ENCODE results near the gene FNBP1L. TPM values are rescaled to one million over a fixed set of nuclear protein-coding genes. Genes with fewer than 3 reads are reported as not detected.

FNBP1L gene
- total RNA-seq (2014; rRNA removed; shearing (Covaris generic); ENCODE audit: low replicate concordance): 0.04 and 0.41 TPM in 2 replicates

DNA sequence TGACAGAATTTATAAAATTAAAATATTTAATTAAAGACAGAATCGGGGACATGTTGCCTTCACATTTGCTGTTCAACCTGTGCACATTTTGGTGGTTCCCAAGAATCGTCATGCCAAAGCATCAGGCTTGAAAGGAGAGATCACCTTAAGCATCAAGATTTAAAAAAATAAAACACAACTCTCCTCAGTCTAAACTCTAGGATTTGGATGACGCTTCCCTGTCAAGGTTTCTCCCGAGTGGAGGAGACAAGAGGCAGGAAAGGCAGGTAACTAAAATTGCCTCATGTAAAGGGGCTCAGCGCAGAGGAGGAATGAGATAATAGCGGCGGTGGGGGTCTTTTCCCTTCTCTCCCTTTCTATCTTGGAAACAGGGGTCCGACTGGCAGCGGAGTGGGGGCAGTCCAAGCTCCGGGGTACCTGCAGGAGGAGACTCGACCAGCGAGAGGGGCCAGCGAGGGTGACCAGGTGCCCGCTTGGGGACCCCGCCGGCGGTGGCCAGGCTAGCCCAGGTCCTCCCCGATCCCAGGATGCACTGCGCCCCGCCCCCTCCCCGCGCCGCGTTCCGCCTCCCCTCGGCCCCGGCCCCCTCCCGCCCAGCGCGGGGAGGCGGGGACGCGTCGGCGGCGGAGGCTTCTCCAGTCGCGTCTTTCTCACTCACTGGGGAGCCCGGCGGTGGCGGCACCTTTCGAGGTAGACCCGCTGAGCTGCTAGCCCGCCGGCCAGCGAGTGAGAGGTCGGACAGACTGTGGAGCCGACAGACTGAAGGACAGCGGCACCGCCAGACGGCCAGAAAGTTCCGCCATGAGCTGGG lies at the start of gene FNBP1L:
Gene FNBP1L (plus strand): TSS at position 638 of the 811 bp plus-strand sequence. CDS start 164 bp downstream, at position 802.
- Histone ChIP-seq H3K79me2 (ENCODE audit: low read length) (no peaks in the 10 kb centered on the region), H3K27me3 (ENCODE audit: low read length) (no peaks in the 10 kb centered on the region), H3K9me3 (ENCODE audit: low read length) (no peaks in the 10 kb centered on the region), H3K9me2 (replicated peaks; ENCODE audit: insufficient read depth, low read length) (no peaks in the 10 kb centered on the region), H3K9ac (ENCODE audit: low read length) (no peak within 1 kb of the TSS), H3K36me3 (ENCODE audit: insufficient read depth, low read length) (no peaks in the 10 kb centered on the region), H2AFZ (ENCODE audit: low read length) (no peak within 1 kb of the TSS), H3K4me1 (ENCODE audit: low read length) (no peaks in the 10 kb centered on the region), H3K4me2 (ENCODE audit: low read depth, low read length, poor library complexity, severe bottlenecking) (no peak within 1 kb of the TSS), H3K4me3 (ENCODE audit: low read length) (no peak within 1 kb of the TSS), H4K20me1 (ENCODE audit: insufficient read depth, low read depth, low read length) (no peaks in the 10 kb centered on the region), H3K27ac (ENCODE audit: low read length) (no peak within 1 kb of the TSS)
- DNase-seq: no peak

DNA sequence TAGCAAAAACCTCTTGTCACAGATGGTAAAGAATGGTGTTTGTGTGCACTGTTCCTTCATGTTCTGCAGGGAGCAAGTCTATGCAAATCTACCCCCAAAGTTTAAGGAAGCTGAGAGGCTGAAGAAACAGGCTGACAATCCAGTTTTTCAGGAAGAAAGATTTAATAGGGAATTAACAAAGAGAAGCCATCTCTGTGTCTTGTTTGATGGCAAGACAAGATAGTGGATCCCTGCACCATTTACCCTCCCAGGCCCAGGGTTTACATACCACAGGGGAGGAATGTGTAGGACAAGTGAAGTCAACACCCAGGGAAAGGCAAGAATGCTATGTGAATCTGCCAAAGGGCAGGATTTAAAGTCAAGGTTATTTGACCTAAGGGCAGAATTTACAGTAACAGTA lies 48.1 kb upstream of the FNBP1L start:
- H3K27ac ChIP-seq (ENCODE audit: low read length): no peak overlapping the region
- H3K4me2 ChIP-seq (ENCODE audit: low read depth, low read length, poor library complexity, severe bottlenecking): no peak overlapping the region
- no peaks in the 10 kb centered on the region for H3K9me3 ChIP-seq (ENCODE audit: low read length)
- H3K4me3 ChIP-seq (ENCODE audit: low read length): no peak overlapping the region
- no peaks in the 10 kb centered on the region for H3K4me1 ChIP-seq (ENCODE audit: low read length)
- H3K9ac ChIP-seq (ENCODE audit: low read length): no peak overlapping the region
- no peaks in the 10 kb centered on the region for H4K20me1 ChIP-seq (ENCODE audit: insufficient read depth, low read depth, low read length)
- no peak for DNase-seq
- no peak overlapping the region for H2AFZ ChIP-seq (ENCODE audit: low read length)
- H3K9me2 ChIP-seq (replicated peaks; ENCODE audit: insufficient read depth, low read length): no peaks in the 10 kb centered on the region
- no peaks in the 10 kb centered on the region for H3K36me3 ChIP-seq (ENCODE audit: insufficient read depth, low read length)
- no peaks in the 10 kb centered on the region for H3K79me2 ChIP-seq (ENCODE audit: low read length)
- no peaks in the 10 kb centered on the region for H3K27me3 ChIP-seq (ENCODE audit: low read length)

DNA sequence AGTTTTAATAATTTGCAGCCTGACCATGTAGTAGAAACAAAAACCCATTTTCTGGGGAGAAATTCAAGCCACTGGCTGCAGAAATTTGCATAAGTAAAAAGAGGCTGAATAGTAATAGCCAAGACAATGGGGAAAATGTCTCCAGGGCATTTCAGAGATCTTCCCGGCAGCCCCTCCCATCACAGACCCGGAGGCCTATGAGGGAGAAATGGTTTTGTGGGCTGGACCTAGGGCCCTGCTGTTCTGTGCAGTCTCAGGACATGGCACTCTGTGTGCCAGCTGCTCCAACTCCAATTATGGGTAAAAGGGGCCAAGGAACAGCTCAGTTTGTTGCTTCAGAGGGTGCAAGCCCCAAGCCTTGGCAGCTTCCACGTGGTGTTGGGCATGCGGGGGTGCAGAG lies 39.7 kb upstream of the FNBP1L start:
- H3K9me3 ChIP-seq (ENCODE audit: low read length): no peaks in the 10 kb centered on the region
- H3K36me3 ChIP-seq (ENCODE audit: insufficient read depth, low read length): no peaks in the 10 kb centered on the region
- no peak overlapping the region for H3K4me3 ChIP-seq (ENCODE audit: low read length)
- no peaks in the 10 kb centered on the region for H3K27me3 ChIP-seq (ENCODE audit: low read length)
- H3K9ac ChIP-seq (ENCODE audit: low read length): no peak overlapping the region
- peak; percentile 10 for DNase-seq
- no peak overlapping the region for H2AFZ ChIP-seq (ENCODE audit: low read length)
- no peak overlapping the region for H3K27ac ChIP-seq (ENCODE audit: low read length)
- no peaks in the 10 kb centered on the region for H4K20me1 ChIP-seq (ENCODE audit: insufficient read depth, low read depth, low read length)
- H3K4me1 ChIP-seq (ENCODE audit: low read length): no peaks in the 10 kb centered on the region
- H3K79me2 ChIP-seq (ENCODE audit: low read length): no peaks in the 10 kb centered on the region
- H3K9me2 ChIP-seq (replicated peaks; ENCODE audit: insufficient read depth, low read length): no peaks in the 10 kb centered on the region
- H3K4me2 ChIP-seq (ENCODE audit: low read depth, low read length, poor library complexity, severe bottlenecking): no peak overlapping the region

- peak; percentile 29 for DNase-seq
- H3K9me3 ChIP-seq (ENCODE audit: low read length): no peaks in the 10 kb centered on the region
- no peak overlapping the region for H3K4me3 ChIP-seq (ENCODE audit: low read length)
- H3K4me2 ChIP-seq (ENCODE audit: low read depth, low read length, poor library complexity, severe bottlenecking): no peak overlapping the region
- no peak overlapping the region for H3K9ac ChIP-seq (ENCODE audit: low read length)
- H3K36me3 ChIP-seq (ENCODE audit: insufficient read depth, low read length): no peaks in the 10 kb centered on the region
- no peaks in the 10 kb centered on the region for H3K79me2 ChIP-seq (ENCODE audit: low read length)
- H3K27ac ChIP-seq (ENCODE audit: low read length): no peak overlapping the region
- H2AFZ ChIP-seq (ENCODE audit: low read length): no peak overlapping the region
- no peaks in the 10 kb centered on the region for H3K27me3 ChIP-seq (ENCODE audit: low read length)
- H4K20me1 ChIP-seq (ENCODE audit: insufficient read depth, low read depth, low read length): no peaks in the 10 kb centered on the region
- H3K9me2 ChIP-seq (replicated peaks; ENCODE audit: insufficient read depth, low read length): no peaks in the 10 kb centered on the region
- H3K4me1 ChIP-seq (ENCODE audit: low read length): peaks cover 6% of the 10 kb centered on the region
Measured at GRCh38 chr1:93411000-93411399, 36.9 kb upstream of the FNBP1L start.

DNA sequence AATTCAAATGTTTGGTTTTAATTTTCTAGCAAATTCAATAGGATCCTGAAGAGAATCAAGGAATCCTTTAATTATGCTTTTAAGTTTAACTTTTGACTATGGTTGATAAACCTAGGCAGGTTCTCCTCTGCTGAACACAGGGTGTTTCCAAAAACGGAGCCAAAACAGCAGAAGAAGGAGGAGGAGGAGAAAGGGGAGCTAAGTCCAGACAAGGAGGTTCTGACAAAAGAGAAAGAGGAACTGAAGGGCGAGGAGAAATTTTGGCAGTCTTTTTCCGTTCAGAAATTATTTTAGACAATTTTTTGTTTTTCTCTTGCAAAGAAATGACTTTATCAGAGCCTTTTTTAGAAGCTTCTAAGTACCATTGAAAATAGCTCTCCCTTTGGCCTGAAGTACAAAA lies 33.2 kb upstream of the FNBP1L start:
- H3K36me3 ChIP-seq (ENCODE audit: insufficient read depth, low read length): no peaks in the 10 kb centered on the region
- H3K27ac ChIP-seq (ENCODE audit: low read length): no peak overlapping the region
- H3K4me2 ChIP-seq (ENCODE audit: low read depth, low read length, poor library complexity, severe bottlenecking): no peak overlapping the region
- H3K9ac ChIP-seq (ENCODE audit: low read length): no peak overlapping the region
- H4K20me1 ChIP-seq (ENCODE audit: insufficient read depth, low read depth, low read length): no peaks in the 10 kb centered on the region
- H3K4me3 ChIP-seq (ENCODE audit: low read length): no peak overlapping the region
- DNase-seq: no peak
- peaks cover 12% of the 10 kb centered on the region for H3K4me1 ChIP-seq (ENCODE audit: low read length)
- no peaks in the 10 kb centered on the region for H3K9me2 ChIP-seq (replicated peaks; ENCODE audit: insufficient read depth, low read length)
- H2AFZ ChIP-seq (ENCODE audit: low read length): no peak overlapping the region
- no peaks in the 10 kb centered on the region for H3K79me2 ChIP-seq (ENCODE audit: low read length)
- H3K27me3 ChIP-seq (ENCODE audit: low read length): no peaks in the 10 kb centered on the region
- H3K9me3 ChIP-seq (ENCODE audit: low read length): no peaks in the 10 kb centered on the region

GRCh38 chr1:93415296-93415695 lies 32.6 kb upstream of the FNBP1L start:
- Histone ChIP-seq H3K9me2 (replicated peaks; ENCODE audit: insufficient read depth, low read length) (no peaks in the 10 kb centered on the region), H3K36me3 (ENCODE audit: insufficient read depth, low read length) (no peaks in the 10 kb centered on the region), H2AFZ (ENCODE audit: low read length) (no peak overlapping the region), H3K27ac (ENCODE audit: low read length) (no peak overlapping the region), H3K9me3 (ENCODE audit: low read length) (no peaks in the 10 kb centered on the region), H3K79me2 (ENCODE audit: low read length) (no peaks in the 10 kb centered on the region), H4K20me1 (ENCODE audit: insufficient read depth, low read depth, low read length) (no peaks in the 10 kb centered on the region), H3K9ac (ENCODE audit: low read length) (no peak overlapping the region), H3K27me3 (ENCODE audit: low read length) (no peaks in the 10 kb centered on the region), H3K4me2 (ENCODE audit: low read depth, low read length, poor library complexity, severe bottlenecking) (no peak overlapping the region), H3K4me1 (ENCODE audit: low read length) (peaks cover 12% of the 10 kb centered on the region), H3K4me3 (ENCODE audit: low read length) (no peak overlapping the region)
- no peak for DNase-seq

- no peaks in the 10 kb centered on the region for H3K27me3 ChIP-seq (ENCODE audit: low read length)
- H3K4me1 ChIP-seq (ENCODE audit: low read length): peaks cover 12% of the 10 kb centered on the region
- H2AFZ ChIP-seq (ENCODE audit: low read length): no peak overlapping the region
Measured at GRCh38 chr1:93416183-93416582, 31.7 kb upstream of the FNBP1L start.

DNA sequence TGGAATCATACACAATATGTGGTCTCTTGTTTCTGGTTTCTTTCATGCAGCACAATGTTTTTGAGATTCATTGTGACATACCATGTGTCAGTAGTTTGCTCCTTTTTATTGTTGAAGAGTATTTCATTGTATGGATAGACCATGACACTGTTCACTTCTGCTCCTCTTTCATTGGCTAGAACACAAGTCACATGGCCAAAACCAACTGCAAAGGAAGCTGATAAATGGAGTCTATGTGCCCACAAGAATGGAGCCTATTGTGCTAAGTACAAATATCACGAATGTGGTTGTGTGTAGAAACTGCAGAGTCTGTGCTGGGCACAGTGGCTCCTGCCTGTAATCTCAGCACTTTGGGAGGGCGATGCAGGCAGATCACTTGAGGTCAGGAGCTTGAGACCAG lies 28.6 kb upstream of the FNBP1L start:
- no peak overlapping the region for H2AFZ ChIP-seq (ENCODE audit: low read length)
- H3K79me2 ChIP-seq (ENCODE audit: low read length): no peaks in the 10 kb centered on the region
- no peak overlapping the region for H3K27ac ChIP-seq (ENCODE audit: low read length)
- H3K9me2 ChIP-seq (replicated peaks; ENCODE audit: insufficient read depth, low read length): no peaks in the 10 kb centered on the region
- no peaks in the 10 kb centered on the region for H3K36me3 ChIP-seq (ENCODE audit: insufficient read depth, low read length)
- H3K4me3 ChIP-seq (ENCODE audit: low read length): no peak overlapping the region
- H3K4me1 ChIP-seq (ENCODE audit: low read length): peaks cover 12% of the 10 kb centered on the region
- H3K9ac ChIP-seq (ENCODE audit: low read length): no peak overlapping the region
- DNase-seq: peak; percentile 37
- no peak overlapping the region for H3K4me2 ChIP-seq (ENCODE audit: low read depth, low read length, poor library complexity, severe bottlenecking)
- H3K9me3 ChIP-seq (ENCODE audit: low read length): no peaks in the 10 kb centered on the region
- H3K27me3 ChIP-seq (ENCODE audit: low read length): no peaks in the 10 kb centered on the region
- H4K20me1 ChIP-seq (ENCODE audit: insufficient read depth, low read depth, low read length): no peaks in the 10 kb centered on the region

More at GRCh38 chr1:93416183-93416582, 31.7 kb upstream of the FNBP1L start:
- no peak overlapping the region for H3K27ac ChIP-seq (ENCODE audit: low read length)
- no peaks in the 10 kb centered on the region for H3K79me2 ChIP-seq (ENCODE audit: low read length)
- no peak overlapping the region for H3K9ac ChIP-seq (ENCODE audit: low read length)
- H3K4me3 ChIP-seq (ENCODE audit: low read length): no peak overlapping the region
- H3K9me2 ChIP-seq (replicated peaks; ENCODE audit: insufficient read depth, low read length): no peaks in the 10 kb centered on the region
- no peaks in the 10 kb centered on the region for H4K20me1 ChIP-seq (ENCODE audit: insufficient read depth, low read depth, low read length)
- H3K36me3 ChIP-seq (ENCODE audit: insufficient read depth, low read length): no peaks in the 10 kb centered on the region
- DNase-seq: peak; percentile 46
- H3K4me2 ChIP-seq (ENCODE audit: low read depth, low read length, poor library complexity, severe bottlenecking): no peak overlapping the region
- no peaks in the 10 kb centered on the region for H3K9me3 ChIP-seq (ENCODE audit: low read length)
